HG03159 (cell line): Measurements from ENCODE around the gene ARL5C.

Experiments used
- ATAC-seq: cut with Tn5 transposase; IDR thresholded peaks from one replicate; pipeline ENCODE4 v1.9.1; 2021; ENCODE audit warnings: mild to moderate bottlenecking, moderate library complexity; ENCODE audit not compliant: unreplicated experiment

Gene ARL5C

DNA sequence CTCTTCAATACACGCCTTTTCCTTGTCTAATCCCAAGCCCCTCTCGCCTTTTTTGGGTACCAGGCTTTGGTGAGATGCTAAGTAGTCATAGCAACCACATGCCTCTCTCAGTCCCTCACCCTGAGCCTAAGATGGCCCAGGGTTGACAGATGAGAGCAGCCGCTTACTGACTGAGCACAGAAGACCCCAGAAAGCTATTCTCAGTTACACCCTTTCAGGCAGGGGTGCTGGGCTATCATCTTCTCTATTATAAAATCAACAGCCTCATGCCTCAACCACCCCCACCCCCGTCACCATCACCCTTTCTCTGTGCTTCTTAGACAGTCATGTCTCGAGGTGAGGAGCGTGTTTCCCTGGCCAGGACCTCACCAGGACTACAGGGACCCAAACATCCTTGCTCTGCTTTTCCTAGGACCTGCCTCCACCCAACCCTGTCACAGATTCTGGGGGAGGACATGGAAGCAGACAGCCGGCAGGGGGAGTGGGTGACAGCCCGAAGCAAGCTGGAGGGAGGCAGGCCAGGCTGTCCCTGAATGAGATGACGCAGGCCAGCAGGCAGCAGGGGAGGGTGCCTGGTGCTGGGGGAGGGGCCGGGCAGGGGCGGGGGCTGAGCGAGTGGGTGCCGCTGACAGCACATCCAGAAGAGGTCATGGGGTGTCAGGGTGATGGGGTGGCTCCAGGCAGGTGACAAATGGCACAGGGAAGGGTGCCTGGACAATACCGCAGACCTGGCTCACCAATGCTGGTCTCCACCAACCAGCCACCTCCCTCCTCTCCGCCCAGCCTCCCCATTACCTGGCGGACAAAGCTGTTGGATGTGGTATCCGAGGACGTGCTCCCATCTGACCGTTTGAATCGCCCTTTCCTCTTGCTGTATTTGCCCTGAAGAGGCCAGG, 28.4 kb upstream of the ARL5C start:
- ATAC-seq, result no peak

DNA sequence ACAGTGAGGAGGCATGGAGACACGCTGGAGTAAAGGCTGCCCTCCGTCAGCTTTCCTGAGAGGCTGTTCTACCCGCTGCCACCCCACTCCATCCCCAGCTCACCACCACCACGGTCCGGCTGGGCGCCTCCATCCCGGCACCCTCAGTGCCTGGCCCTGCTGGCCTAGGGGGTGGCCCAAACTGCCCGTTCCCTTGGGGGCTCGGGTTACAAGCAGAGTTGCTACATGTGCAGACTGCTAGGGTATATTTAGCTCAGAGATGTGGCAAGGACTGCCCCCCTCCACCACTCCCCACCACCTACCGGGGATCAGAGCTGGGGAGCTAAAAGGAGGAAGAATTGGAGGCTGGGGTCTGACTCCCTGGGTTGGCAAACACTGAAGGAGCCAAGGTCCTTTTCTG, 27.4 kb upstream of the ARL5C start:
- no peak for ATAC-seq

DNA sequence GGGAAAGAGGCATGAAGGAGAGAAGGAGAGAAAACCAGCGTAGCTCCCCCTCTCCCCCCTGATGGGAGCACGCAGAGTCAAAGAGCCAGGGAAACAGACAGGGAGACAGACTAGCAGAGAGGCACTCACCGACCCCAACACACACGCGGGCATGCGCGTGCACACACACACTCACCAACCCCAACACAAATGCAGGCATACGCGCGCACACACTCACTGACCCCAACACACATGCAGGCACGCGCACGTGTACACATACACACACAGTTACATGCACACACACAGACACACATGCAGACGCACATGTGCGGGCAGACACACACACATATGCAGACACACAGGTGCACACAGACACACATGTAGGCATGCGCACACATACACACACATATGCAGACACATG, 26.9 kb upstream of the ARL5C start:
- no peak for ATAC-seq

GRCh38 chr17:39191750-39192510, 26.0 kb upstream of the ARL5C start:
- no peak for ATAC-seq

GRCh38 chr17:39187152-39187830, 21.3 kb upstream of the ARL5C start:
- ATAC-seq, result no peak

DNA sequence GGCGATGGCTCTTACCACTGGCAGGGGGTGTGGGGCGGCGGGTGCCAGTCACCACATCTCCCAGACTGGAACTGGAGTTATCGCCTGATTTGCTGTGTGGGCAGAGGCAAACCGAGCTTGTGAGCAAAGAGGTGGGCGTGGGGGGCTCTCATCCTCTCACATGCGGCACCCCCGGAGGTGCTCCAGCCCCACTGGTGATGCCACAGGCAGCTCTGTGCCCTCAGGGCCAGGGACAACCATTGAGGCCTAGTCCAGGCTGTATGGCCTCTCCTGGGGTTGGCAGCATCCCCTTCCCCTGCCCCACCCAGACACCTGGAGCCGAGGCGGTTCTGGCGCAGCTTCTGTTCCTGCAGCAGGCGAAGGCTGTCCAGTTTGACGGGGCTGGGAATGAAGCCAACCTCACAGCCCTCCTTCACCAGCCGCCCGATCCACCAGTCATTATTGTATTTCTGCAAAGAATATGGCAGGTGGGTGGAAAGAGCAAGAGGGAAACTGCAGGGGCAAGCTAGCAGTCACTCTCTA, 20.6 kb upstream of the ARL5C start:
- ATAC-seq, result no peak

DNA sequence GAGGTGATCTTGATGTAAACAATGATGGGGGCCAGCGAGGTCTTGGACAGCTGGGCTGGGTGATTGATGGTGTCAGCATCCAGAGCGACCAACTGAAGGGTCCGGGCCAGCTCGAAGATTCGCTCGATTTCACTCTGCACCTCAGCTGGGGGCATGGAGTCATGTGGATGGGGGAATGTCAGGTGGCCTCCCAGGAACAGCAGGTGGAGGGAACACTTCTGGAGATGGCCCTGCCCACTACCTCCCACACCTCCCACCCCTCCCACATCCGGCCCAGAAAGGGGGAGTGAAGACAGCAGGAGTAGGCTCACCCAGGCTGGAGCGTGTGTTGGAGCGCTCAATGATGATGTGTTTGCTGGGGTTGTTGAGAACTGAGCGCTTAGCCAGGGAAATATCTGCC, 17.8 kb upstream of the ARL5C start:
- no peak for ATAC-seq

DNA sequence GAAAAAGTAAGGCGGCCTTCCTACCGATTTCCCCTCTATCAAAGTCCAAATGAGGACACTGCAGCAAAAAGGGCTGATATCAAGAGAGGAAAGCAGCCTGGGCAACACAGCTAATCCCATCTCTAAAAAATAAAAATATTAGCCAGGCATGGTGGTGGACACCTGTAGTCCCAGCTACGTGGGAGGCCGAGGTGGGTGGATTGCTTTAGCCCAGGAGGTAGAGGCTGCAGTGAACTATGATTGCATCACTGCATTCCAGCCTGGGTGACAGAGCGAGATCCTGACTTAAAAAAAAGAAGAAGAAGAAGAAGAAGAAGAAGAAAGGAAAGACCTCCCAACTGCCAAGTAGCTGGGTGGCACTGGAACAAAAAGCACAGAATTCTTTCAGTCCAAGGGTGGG, 17.1 kb upstream of the ARL5C start:
- ATAC-seq, result no peak

DNA sequence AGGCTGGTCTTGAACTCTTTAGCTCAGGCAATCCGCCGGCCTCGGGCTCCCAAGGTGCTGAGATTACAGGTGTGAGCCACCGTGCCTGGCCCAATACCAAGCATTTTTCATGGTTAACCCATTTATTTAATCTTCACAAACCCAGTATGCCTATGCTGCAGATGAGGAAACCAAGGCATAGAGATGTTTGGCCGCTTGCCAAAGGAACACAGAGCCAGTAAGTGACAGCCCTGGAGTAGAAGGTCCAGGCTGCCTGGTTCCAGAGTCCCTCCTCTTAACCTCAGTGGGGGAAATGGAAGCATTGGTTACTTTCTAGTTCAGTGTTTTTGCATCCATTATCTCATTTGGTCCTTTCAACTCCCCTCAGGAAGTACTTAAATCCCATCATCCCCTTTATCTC, 15.3 kb upstream of the ARL5C start:
- no peak for ATAC-seq

DNA sequence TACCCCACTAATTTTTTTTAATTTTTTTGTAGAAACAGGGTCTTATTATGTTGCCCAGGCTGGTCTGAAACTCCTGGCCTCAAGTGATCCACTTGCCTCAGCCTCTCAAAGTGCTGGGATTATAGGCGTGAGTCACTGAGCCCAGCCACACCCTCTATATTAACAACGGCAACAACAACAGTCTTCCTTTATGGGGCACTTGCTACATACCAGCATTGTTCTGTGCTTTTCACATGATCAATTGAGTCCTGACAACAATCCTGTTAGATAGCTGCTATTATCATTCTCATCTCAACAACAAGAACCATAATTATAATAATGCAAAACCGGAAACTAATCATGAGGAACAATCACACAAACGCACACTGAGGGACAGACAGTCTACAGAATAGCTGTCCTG, 12.6 kb upstream of the ARL5C start:
- no peak for ATAC-seq

DNA sequence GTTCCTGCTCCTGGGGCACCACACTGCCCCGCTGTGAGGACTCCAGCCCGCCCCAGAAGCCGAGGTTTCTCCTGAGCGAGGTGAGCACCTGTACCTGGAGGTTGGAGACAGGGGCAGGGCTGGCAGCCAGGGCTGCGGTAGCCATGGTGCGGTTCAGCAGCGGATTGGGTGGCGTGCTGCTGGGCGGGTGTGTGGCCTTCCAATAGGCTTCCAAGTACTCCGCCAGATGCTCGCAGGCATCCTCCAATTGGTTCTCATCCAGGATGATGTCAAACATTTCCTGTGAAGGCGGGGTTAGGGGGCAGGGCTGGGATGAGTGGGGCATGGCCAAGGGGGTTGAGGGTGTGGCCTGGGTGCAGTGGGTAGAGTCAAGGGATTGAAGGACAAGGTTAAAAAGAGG, 11.3 kb upstream of the ARL5C start:
- ATAC-seq, result no peak

GRCh38 chr17:39175695-39176093, 9.7 kb upstream of the ARL5C start:
- ATAC-seq, result no peak

DNA sequence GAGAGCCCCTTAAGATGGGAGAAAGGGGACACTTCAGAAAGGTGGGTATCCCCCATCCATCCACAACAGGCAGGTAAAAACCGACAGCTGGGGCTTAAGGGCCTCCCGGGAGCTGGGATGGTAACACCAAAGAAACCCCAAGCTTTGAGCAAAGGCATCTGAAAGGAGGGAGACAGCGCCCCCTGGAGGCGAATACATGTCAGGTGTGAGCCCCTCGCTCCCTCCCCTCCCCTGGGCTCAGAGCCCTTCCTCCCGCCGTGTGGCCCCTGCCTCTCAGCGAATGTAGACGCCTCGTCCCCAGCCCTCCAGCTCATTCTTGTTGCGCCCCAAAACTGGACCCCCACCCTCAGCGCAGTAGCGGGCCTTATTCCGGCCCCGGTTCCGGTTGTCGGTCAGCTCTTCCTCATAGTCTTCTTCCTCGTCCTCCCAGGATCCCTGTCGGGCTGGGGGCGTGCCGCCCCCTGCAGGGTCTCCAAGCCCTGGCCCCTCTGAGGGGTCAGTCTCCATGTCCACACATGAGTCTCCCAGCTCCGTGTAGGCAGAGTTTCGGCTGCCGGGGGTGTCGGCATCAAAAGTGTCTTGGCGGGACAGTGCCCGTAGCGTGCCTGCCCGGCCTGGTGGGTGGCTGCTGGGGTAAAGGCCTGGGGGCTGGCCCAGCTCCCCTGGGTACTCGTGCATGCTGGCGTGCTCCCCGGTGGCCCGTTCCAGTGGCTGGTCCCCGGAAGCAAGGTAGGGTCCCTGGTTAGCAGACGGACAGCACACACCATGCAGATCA, 9.1 kb upstream of the ARL5C start:
- no peak for ATAC-seq

GRCh38 chr17:39173526-39174274, 7.7 kb upstream of the ARL5C start:
- ATAC-seq, result no peak

DNA sequence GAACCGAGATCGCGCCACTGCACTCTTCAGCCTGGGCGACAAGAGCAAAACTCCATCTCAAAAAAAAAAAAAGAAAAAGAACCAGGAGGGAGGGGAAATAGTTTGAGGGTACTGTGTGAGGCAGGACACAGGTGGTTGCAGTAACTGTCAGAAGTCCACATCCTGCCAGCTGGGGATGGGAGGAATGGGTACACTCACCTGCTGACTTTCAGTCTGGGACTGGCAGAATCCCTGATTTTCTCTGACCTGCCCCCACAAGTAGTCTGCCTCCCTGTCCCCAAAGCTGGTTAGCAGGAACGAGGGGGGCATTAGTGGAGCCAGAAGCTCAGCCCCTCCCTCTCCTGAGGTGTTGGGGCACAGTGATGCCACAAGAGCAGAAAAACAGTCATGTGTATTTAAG, 7.1 kb upstream of the ARL5C start:
- ATAC-seq, result no peak

DNA sequence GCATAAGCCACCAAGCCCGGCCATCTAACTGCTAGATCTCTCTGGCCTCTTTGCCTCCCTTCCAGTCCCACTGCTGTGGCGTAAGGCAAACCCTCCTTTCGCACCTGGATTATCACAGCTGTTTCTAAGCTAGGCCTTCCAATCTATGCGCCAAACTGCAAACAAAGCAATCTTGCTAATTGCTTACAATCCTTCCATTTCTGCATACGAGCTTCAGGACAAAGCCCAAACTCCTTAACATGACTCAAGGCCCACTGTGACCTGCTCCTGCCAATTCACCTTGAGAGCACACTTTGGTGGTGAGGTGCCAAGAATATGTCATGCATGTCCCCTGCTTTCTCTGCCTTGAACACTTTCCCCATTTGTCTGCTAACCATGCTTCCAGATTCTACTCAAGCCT, 6.0 kb upstream of the ARL5C start:
- no peak for ATAC-seq

- no peak for ATAC-seq
These were observed 4.6 kb upstream of the ARL5C start for GRCh38 chr17:39170558-39170957.

GRCh38 chr17:39170109-39170508, 4.1 kb upstream of the ARL5C start:
- ATAC-seq, result no peak

DNA sequence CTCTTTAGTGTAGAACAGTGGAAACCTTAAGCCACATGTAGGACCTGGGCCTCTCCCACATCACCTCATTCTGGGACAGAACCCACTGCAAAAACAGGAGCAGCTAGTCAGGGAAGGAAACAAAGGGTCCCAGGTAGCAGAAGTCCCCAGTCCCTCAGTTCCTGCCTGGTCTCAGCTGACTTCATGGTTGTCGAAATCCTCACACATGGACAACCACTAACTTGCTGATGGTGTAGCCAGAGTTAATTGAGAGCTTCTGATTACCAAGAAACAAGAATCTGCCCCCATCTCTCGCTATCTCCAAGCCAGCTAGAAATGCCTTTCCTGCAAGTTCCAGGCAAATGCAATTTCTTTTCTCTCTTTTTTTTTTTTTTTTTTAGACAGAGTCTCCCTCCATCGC, 3.6 kb upstream of the ARL5C start:
- ATAC-seq, result no peak

GRCh38 chr17:39169101-39169500, 3.1 kb upstream of the ARL5C start:
- no peak for ATAC-seq
